ENCODE results near the gene NOTCH2. TPM values are rescaled to one million over a fixed set of nuclear protein-coding genes. Genes with fewer than 3 reads are reported as not detected.

The NOTCH2 gene
- total RNA-seq, 1 donor from 2014 or later, result 48.8 TPM

GRCh38 chr1:119948342-119949214, 120.9 kb downstream of the NOTCH2 start:
- no peak for DNase-seq (ENCODE audit: extremely low read depth, low read depth, low spot score)

- no peak for DNase-seq (ENCODE audit: extremely low read depth, low read depth, low spot score)
These were observed 122.0 kb downstream of the NOTCH2 start for GRCh38 chr1:119947468-119947867.

- DNase-seq (ENCODE audit: extremely low read depth, low read depth, low spot score), result no peak
These were observed 122.7 kb downstream of the NOTCH2 start for GRCh38 chr1:119946724-119947123.

- DNase-seq (ENCODE audit: extremely low read depth, low read depth, low spot score), result no peak
These were observed 126.2 kb downstream of the NOTCH2 start for GRCh38 chr1:119943216-119943615.

GRCh38 chr1:119941392-119941791, 128.1 kb downstream of the NOTCH2 start:
- DNase-seq (ENCODE audit: extremely low read depth, low read depth, low spot score), result no peak

- DNase-seq (ENCODE audit: extremely low read depth, low read depth, low spot score), result no peak
These were observed 128.8 kb downstream of the NOTCH2 start for GRCh38 chr1:119940697-119941096.

GRCh38 chr1:119937198-119937597, 132.3 kb downstream of the NOTCH2 start:
- DNase-seq (ENCODE audit: extremely low read depth, low read depth, low spot score), result no peak

- DNase-seq (ENCODE audit: extremely low read depth, low read depth, low spot score), result no peak
These were observed 133.5 kb downstream of the NOTCH2 start for GRCh38 chr1:119935915-119936314.

- DNase-seq (ENCODE audit: extremely low read depth, low read depth, low spot score), result no peak
These were observed 134.1 kb downstream of the NOTCH2 start for GRCh38 chr1:119935373-119935772.

GRCh38 chr1:119933397-119933796, 136.1 kb downstream of the NOTCH2 start:
- DNase-seq (ENCODE audit: extremely low read depth, low read depth, low spot score), result no peak

- no peak for DNase-seq (ENCODE audit: extremely low read depth, low read depth, low spot score)
These were observed 139.7 kb downstream of the NOTCH2 start for GRCh38 chr1:119929643-119930315.

- no peak for DNase-seq (ENCODE audit: extremely low read depth, low read depth, low spot score)
These were observed 142.9 kb downstream of the NOTCH2 start for GRCh38 chr1:119926553-119926952.

GRCh38 chr1:119924948-119925898, 144.2 kb downstream of the NOTCH2 start:
- DNase-seq (ENCODE audit: extremely low read depth, low read depth, low spot score), result no peak

- DNase-seq (ENCODE audit: extremely low read depth, low read depth, low spot score), result no peak
These were observed 149.1 kb downstream of the NOTCH2 start for GRCh38 chr1:119920104-119920968.

GRCh38 chr1:119919241-119919640, 150.2 kb downstream of the NOTCH2 start:
- DNase-seq (ENCODE audit: extremely low read depth, low read depth, low spot score), result no peak

GRCh38 chr1:119918301-119918700, 151.2 kb downstream of the NOTCH2 start:
- DNase-seq (ENCODE audit: extremely low read depth, low read depth, low spot score), result no peak

GRCh38 chr1:119917304-119918055, 152.0 kb downstream of the NOTCH2 start:
- DNase-seq (ENCODE audit: extremely low read depth, low read depth, low spot score), result no peak

- DNase-seq (ENCODE audit: extremely low read depth, low read depth, low spot score), result no peak
These were observed 153.9 kb downstream of the NOTCH2 start for GRCh38 chr1:119915517-119915916.

- DNase-seq (ENCODE audit: extremely low read depth, low read depth, low spot score), result no peak
These were observed 155.4 kb downstream of the NOTCH2 start for GRCh38 chr1:119914071-119914470.
